MG63 (cell line): ENCODE results near the gene PTCH2. TPM values are rescaled to one million over a fixed set of nuclear protein-coding genes. Genes with fewer than 3 reads are reported as not detected.
A peak's percentile ranks its signal among the peaks of the same experiment; 100 is the strongest.
"Not testable (repeated sequence)": the region's sequence is repeated elsewhere in the genome, so short reads cannot be mapped to it uniquely, and the experiment has no call there.

Experiments
- DNase-seq: peaks from one replicate; pipeline ENCODE4 v3.0.0-alpha.2; 2020
- H3K27me3 ChIP-seq: fragments of 250-450 bp; sonication (Bioruptor Pico); 2 replicates; pipeline ENCODE4 v1.5.1; 2020; ENCODE audit warnings: mild to moderate bottlenecking, moderate library complexity
- H3K36me3 ChIP-seq: fragments of 250-450 bp; sonication (Bioruptor Pico); 2 replicates; pipeline ENCODE4 v1.5.1; 2020; ENCODE audit warnings: mild to moderate bottlenecking, moderate library complexity
- H3K4me3 ChIP-seq: fragments of 250-450 bp; sonication (Bioruptor Pico); 2 replicates; pipeline ENCODE4 v1.5.1; 2020; ENCODE audit warnings: mild to moderate bottlenecking, moderate library complexity
- H3K9me3 ChIP-seq: fragments of 250-450 bp; sonication (Bioruptor Pico); 2 replicates; pipeline ENCODE4 v1.5.1; 2020; ENCODE audit warnings: mild to moderate bottlenecking, moderate library complexity
- total RNA-seq: library from RNA; depleted of rRNA; stranded (reverse); fragments of >200 nt; shearing (Covaris generic); gene quantifications from 2 replicates; pipeline ENCODE4 v1.2.3, GENCODE V29; 2014; ENCODE audit warnings: low replicate concordance

The PTCH2 gene
- total RNA-seq, 1 experiment from 2014 or later, result not detected

GRCh38 chr1:44827197-44828002 is 15.7 kb downstream of the PTCH2 start:
- Histone ChIP-seq H3K36me3 (no peaks in the 10 kb centered on the region), H3K4me3 (no peak overlapping the region), H3K27me3 (no peaks in the 10 kb centered on the region), H3K9me3 (no peaks in the 10 kb centered on the region)
- DNase-seq, result no peak

DNA sequence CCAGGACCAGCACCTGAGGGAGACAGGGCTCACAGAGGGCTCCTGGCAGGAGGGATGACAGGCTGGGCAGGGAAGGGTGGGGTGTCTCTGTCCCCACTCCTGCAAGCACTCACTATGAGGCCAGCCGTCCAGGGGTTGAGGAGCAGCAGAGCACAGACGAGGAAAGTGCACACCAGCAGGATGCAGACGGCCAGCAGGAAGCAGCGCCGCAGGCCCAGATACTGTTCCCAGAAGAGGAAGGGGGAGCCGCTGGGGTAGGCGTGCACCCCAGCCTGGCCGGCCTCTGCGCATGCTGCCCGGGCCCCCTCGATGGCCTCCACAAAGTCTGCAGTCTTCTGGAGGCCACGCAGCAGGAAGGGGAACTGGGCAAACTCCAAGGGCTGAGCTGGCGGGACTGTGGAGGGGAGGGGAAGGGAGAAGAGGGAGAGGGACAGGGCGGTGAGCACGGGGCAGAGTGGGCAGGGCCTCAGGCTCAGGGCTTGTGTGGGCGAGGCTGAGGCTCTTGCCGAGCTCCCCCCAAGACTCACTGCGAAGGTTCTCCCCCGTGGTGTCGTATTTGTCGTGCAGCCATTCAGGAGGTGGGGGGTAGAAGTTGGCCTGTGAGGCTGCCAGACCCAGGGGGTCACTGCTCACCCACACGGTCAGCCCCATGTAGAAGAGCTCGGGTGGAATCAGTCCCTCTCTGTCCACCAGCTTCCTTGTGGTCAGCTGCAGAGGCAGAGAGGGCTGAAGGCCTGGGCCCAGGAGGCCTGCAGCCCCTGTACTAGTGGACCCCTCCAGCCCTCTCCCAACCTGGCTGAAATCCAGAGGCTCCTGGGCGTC is 16.5 kb downstream of the PTCH2 start:
- H3K36me3 ChIP-seq, result no peaks in the 10 kb centered on the region
- no peaks in the 10 kb centered on the region for H3K9me3 ChIP-seq
- no peak overlapping the region for H3K4me3 ChIP-seq
- DNase-seq, result no peak
- H3K27me3 ChIP-seq, result no peaks in the 10 kb centered on the region

DNA sequence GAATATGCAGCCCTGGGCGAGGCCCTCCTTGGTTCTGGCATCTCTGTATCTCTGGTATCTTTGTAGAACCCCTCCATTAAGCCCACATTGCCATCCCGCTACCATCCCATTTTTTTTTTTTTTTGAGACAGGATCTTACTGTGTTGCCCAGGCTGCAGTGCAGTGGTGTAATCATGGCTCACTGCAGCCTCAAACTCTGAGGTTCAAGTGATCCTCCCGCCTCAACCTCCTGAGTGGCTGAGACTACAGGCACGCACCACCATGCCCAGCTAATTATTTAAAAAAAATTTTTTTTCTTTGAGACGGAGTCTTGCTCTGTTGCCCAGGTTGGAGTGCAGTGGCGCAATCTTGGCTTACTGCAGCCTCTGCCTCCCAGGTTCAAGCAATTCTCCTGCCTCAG is 18.7 kb downstream of the PTCH2 start:
- H3K4me3 ChIP-seq, H3K9me3 ChIP-seq, H3K36me3 ChIP-seq, H3K27me3 ChIP-seq, DNase-seq: not testable (repeated sequence)

DNA sequence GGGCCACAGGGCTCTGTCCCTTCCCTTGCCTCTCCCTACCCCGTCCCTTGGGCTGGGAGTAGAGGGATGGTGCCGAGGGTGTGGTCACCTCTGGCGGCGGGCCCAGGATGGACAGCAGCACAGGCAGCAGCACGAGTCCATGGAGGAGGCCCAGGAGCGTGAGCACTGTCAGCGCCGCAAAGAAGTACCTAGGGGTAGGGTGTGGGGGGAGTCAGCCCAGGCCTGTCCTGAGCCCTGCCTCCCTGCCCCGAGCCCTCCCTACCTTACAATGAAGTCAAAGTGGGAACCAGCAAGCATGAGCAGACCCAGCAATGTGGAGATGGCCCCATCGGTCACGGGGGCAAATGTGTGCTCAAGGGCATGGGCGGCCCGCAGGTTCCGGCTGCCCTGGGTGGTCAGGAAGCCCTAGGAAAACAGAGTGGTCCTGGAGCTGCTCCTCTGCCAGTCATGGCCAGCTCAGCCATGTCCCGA is 20.0 kb downstream of the PTCH2 start:
- H3K36me3 ChIP-seq, result no peaks in the 10 kb centered on the region
- DNase-seq, result no peak
- no peak overlapping the region for H3K4me3 ChIP-seq
- no peaks in the 10 kb centered on the region for H3K27me3 ChIP-seq
- no peaks in the 10 kb centered on the region for H3K9me3 ChIP-seq

GRCh38 chr1:44822131-44822701 is 20.8 kb downstream of the PTCH2 start:
- H3K4me3 ChIP-seq, result no peak overlapping the region
- no peaks in the 10 kb centered on the region for H3K27me3 ChIP-seq
- no peaks in the 10 kb centered on the region for H3K9me3 ChIP-seq
- H3K36me3 ChIP-seq, result no peaks in the 10 kb centered on the region
- no peak for DNase-seq

DNA sequence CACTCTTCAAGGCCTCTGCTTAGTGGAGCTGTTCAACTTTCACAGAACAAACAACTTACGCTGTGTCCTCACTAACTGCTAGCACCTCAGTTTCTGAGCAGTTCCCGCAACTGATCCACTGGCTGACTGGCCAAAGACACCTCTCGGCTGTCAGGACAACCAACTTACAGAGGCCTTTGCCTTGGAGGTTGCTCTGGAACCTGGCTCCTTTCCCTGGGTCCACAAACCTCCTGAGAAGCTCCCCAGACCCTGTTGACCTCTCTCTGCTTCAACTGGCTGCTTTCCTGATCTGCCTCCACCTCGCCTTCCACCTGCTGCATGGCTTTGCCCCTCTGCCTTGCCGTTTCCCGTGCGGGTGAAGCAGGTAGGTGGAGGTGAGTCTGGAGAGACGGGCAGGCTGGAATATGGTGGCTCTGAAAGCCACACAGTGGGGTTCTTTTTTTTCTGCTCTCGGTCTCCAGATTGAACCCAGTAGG is 21.8 kb downstream of the PTCH2 start:
- Histone ChIP-seq H3K9me3 (no peaks in the 10 kb centered on the region), H3K4me3 (no peak overlapping the region), H3K36me3 (no peaks in the 10 kb centered on the region), H3K27me3 (no peaks in the 10 kb centered on the region)
- DNase-seq, result no peak

DNA sequence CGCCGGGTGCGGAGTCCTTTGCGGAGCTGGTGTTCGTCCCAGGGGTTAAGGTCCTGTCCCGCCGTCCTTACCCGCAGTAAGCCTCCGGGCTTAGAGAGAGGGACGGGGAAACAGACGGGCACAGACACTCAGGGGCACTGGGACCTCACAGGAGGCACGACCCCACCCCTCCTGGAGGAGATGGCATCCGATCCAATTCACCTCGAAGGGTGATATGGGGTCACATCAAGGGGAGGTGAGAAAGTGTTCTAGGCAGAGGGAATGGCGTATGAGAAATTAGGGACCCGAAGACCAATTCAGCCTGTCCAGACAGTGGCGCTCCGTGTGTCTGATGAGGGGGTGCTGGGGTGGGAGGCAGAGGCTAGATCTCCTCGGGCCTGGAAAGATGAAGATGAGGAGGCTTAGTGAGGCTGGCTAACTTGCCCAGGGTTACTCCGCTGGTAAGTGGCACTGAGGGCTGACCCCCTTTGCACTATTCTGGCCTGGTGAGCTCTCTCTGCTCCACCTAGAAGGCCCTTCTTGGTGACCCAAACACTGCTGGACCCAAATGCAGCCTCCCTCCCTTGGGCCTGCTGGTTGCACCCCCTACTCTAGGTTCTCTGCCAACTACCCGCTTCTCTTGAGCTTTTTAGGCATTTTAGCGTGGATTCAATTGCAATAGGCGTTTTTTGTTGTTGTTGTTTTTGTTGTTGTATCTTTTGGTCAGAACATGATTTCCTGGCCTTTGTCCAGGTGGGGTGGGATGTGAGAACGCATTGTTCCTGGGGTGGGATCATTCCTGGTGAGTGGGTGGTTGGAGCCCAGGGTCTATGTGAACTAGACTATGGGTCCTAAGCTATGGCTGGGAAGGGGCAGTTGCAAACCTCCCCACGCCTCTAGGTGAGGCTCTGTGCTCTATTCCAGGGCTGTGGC is 22.5 kb downstream of the PTCH2 start:
- Histone ChIP-seq H3K4me3 (peak overlapping the region; percentile 37), H3K27me3 (no peaks in the 10 kb centered on the region), H3K36me3 (no peaks in the 10 kb centered on the region), H3K9me3 (no peaks in the 10 kb centered on the region)
- no peak for DNase-seq

- Histone ChIP-seq H3K36me3 (no peaks in the 10 kb centered on the region), H3K4me3 (peak overlapping the region; percentile 37), H3K9me3 (no peaks in the 10 kb centered on the region), H3K27me3 (no peaks in the 10 kb centered on the region)
- peak; percentile 87 for DNase-seq
These were observed 23.3 kb downstream of the PTCH2 start for GRCh38 chr1:44819608-44820327.

DNA sequence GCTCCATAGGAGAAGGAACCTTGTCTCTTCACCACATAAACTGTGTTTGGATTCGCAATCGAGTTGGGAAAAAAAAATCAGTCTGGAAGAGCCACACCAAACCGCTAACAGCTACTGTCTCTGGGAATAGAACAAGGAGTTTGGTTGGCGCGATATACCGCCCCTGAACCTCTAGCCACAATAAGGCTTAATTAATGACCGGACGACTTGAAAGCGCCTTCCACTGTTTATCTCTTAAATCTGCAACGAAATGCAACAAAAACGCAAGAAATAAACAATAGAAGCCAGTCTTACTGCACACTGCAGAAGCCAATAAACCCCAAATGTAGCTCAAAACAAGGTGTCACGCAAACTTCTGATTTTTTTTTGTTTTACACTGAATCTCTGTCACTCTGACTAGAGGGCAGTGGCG is 23.9 kb downstream of the PTCH2 start:
- H3K36me3 ChIP-seq, result no peaks in the 10 kb centered on the region
- H3K27me3 ChIP-seq, result no peaks in the 10 kb centered on the region
- H3K4me3 ChIP-seq, result peak overlapping the region; percentile 37
- H3K9me3 ChIP-seq, result no peaks in the 10 kb centered on the region
- no peak for DNase-seq

DNA sequence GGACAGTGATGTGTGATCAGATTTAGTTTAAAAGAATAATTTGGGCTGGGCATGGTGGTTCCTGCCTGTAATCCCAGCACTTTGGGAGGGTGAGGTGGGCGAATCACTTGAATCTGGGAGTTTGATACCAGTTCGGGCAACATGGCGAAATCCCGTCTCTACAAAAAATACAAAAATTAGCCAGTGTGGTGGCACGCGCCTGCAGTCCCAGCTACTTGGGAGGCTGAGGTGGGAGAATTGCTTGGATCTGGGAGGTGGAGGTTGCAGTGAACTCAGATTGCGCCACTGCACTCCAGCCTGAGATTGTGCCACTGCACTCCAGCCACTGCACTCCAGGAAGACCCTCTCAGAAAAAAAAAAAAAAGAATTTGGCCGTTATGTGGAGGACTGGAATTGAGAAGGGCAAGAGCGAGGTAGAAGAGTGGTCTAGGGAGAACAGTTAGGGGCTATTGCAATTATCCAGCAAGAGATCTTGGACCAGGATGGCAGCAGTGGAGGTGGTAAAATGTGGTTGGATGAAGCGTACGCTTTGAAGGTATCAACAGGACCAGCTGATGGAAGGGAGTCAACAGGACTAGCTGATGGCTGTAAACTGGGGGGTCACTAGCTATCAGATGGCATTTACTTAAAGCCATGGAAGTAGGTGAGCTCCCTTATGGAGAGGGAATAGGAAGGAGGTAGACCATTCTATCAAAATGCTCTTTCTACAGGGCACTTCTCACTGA is 25.1 kb downstream of the PTCH2 start:
- H3K4me3 ChIP-seq, result no peak overlapping the region

DNA sequence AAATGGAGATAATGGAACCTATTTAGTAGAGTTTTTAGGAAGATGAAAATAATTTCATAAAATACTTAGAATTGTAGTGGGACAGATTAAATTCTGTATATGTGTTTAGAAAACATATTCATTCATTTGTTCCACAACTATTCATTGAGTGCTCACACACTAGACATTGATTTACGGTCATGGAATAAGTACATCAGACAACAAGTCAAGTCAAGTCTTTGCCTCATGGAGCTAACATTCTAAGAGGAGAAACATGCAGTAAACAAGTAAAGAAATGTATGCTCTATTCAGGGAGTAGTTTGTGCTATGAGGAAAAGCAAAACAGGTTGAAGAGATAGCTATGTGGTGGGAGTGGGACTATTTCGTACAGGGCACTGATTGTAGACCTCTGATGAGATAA is 25.7 kb downstream of the PTCH2 start:
- Histone ChIP-seq H3K9me3 (no peaks in the 10 kb centered on the region), H3K4me3 (no peak overlapping the region), H3K36me3 (no peaks in the 10 kb centered on the region), H3K27me3 (no peaks in the 10 kb centered on the region)
- DNase-seq, result no peak

More for the DNA sequence above, 25.1 kb downstream of the PTCH2 start:
- H3K27me3 ChIP-seq, result no peaks in the 10 kb centered on the region
- DNase-seq, result no peak
- H3K9me3 ChIP-seq, result no peaks in the 10 kb centered on the region
- no peaks in the 10 kb centered on the region for H3K36me3 ChIP-seq

DNA sequence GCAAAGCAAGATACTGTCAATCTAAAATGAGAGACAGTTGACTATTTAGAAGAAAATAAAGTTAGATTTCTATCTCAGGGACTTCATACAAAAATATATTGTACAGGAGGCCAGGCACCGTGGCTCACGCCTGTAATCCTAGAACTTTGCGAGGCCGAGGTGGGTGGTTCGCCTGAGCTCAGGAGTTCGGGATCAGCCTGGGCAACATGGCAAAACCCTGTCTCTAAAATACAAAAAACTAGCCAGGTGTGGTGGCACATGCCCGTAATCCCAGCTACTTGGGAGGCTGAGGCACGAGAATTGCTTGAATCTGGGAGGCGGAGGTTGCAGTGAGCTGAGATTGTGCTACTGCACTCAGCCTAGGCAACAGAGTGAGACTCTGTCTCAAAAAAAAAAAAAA is 27.1 kb downstream of the PTCH2 start:
- not testable (repeated sequence) for H3K36me3 ChIP-seq, DNase-seq, H3K4me3 ChIP-seq, H3K9me3 ChIP-seq, H3K27me3 ChIP-seq

GRCh38 chr1:44812822-44813543 is 30.1 kb downstream of the PTCH2 start:
- H3K9me3 ChIP-seq, result no peaks in the 10 kb centered on the region
- H3K4me3 ChIP-seq, result no peak overlapping the region
- H3K27me3 ChIP-seq, result no peaks in the 10 kb centered on the region
- no peaks in the 10 kb centered on the region; the same call in 1 of the 2 replicates for H3K36me3 ChIP-seq
- DNase-seq, result no peak

- Histone ChIP-seq H3K36me3 (peaks cover 3% of the 10 kb centered on the region), H3K27me3 (no peaks in the 10 kb centered on the region), H3K4me3 (no peak overlapping the region), H3K9me3 (no peaks in the 10 kb centered on the region)
- no peak for DNase-seq
These were observed 31.8 kb downstream of the PTCH2 start for GRCh38 chr1:44811234-44811633.

DNA sequence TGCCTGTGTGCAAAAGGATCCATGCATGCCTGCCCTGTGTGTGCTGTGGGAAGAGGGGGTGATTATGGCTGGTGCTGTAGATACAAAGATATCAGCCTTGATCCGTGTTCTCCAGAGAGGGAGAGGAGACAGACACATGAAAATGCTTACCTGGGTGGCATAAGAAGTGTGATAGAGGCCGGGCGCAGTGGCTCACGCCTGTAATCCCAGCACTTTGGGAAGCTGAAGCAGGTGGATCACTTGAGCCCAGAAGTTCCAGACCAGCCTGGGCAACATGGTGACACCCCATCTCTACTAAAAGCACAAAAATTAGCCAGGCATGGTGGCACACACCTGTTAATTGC is 32.3 kb downstream of the PTCH2 start:
- not testable (repeated sequence) for H3K36me3 ChIP-seq, DNase-seq, H3K27me3 ChIP-seq, H3K4me3 ChIP-seq, H3K9me3 ChIP-seq
